ENCODE measurements around the gene CDADC1.
A peak's percentile ranks its signal among the peaks of the same experiment; 100 is the strongest.

CDADC1 gene

DNA sequence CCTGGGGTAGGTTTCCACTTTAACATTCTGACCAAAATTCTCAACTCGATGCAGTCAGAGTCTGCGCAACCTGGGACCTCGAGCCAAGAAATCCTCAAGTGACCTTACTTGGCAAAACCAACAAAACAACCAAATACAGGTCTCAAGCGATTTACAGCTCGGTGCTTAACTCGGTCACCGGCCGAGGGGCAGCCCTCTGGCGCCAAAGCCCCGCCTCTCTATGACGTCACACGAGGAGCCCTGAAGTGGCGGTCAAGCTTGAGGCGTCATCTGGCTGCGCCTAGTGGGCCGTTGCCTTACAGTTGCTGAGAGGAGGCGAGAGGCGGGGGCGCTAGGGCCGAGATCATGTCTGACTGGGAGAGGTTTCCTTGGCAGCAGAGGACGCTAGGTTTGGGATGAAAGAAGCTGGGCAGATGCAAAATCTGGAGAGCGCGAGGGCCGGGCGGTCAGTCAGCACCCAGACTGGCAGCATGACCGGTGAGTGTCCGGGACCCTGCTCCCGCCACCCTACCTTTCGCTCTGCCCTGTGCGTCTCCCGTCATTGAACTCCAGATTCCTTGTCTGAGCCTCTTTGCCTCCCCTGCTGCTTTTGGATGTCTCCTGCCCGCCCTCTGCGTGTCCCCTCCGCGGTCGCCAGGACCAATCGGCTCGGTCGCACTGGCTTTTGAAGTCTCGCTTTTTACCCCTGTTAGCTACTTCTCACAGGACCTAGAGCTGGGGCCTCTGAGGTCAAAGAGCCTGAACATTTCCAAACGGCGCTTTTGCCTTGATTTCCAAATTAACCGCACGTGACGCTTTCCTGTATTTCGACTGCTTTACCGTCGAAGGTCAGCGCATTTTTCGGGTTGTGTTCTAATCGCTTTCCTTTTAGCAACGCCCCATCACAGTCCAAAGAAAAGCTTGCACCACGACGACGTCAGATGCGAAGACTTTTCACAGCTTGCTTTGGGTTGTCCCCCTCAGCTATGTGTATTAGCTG, at the start of gene CDADC1:
TSS of gene CDADC1 (plus strand) at position 283 of the 979 bp plus-strand sequence. CDS start at position 396, 113 bp downstream.
- peak; percentile 95 for FAIRE-seq

DNA sequence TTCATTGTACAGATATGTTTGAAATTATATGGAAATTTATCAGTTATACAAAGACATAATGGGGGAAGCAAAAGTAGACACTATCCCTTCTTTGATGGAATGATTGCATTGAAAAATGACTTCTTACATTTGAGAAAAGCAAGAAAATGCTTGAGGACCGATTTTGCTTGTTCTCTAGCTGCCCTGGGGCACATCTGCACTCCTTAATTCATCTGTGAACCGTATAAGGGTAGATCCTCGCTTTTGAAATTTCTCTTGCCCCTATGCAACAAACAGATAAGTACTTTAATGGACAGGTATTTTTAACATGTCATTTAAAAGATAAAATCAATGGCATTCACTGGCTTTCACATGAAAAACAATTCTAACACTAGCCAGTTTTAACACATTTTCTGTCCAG, 41.1 kb upstream of the CDADC1 start:
- FAIRE-seq = no peak

DNA sequence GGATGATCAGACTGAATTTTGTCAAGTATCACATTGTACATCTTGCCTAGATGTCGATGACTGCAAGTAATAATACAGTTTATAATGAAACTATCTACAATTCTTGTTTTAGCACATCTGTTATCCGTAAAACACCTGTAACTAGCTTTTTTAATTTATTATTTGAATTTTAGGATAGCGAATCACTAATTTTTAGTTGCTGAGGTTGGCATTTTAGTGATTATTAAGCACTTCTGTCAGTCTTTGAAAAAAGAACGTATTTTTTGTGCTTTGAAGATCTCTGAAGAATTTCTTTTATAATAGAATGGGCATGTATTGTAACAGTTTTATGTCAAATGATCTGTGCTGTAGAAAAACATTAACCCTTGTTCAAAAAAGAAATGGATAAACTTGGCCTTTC, 39.1 kb upstream of the CDADC1 start:
- FAIRE-seq = peak; percentile 43

DNA sequence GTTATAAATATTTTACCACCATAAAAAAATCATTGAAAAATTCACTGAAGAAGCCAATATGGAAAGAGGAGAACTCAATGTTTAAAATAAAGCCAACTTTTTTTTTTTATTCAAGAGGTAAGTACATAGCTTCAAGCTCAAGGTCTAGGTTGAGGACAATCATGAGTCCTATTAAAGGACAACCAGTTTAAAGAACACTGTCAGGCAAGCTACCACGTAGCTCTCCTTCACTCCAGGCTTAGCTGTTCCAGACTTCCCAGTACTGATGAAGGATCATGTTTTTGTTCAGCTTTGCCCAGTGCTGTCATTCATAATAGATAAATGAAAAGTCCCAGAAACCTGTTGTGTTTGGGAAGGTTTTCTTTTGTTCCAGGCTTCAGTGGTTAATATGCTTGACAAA, 37.6 kb upstream of the CDADC1 start:
- FAIRE-seq = no peak

DNA sequence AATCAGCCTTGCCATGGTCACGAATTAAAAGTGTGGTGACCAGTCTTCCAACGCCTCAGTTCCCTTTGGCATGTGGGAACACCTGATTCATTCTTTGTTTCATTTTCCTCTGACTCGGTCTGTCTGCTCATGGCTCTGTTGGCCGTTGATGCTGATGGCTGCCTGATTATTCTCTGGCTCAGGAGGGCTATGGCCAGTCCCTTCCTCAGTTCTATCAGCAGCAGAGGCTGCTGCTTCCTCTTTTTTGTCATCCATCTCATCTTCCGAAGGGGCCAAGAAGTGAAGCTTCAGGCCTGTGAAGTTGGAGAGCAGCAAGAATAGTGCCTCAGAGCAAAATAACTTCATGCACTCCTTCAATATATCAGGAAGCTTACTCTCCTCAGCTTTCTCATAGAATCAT, 37.1 kb upstream of the CDADC1 start:
- no peak for FAIRE-seq

DNA sequence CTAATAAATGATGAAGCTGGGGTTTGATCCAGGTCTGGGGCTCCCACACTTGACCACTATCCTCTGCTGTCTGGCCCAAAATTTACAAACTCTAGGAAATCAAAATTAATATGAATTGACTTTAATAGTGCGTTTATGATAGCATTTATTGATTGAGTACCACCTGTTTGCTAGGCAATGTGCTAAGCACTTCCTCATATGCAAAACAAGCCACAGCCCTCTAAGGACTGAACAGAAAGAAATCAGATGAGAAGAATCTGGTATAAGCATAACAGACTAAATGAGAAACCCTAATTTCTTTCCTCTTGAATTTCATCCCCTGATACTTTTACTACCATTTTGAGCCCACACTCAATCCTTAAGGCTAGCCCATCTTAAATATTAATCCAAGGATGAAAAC, 34.2 kb upstream of the CDADC1 start:
- no peak for FAIRE-seq

DNA sequence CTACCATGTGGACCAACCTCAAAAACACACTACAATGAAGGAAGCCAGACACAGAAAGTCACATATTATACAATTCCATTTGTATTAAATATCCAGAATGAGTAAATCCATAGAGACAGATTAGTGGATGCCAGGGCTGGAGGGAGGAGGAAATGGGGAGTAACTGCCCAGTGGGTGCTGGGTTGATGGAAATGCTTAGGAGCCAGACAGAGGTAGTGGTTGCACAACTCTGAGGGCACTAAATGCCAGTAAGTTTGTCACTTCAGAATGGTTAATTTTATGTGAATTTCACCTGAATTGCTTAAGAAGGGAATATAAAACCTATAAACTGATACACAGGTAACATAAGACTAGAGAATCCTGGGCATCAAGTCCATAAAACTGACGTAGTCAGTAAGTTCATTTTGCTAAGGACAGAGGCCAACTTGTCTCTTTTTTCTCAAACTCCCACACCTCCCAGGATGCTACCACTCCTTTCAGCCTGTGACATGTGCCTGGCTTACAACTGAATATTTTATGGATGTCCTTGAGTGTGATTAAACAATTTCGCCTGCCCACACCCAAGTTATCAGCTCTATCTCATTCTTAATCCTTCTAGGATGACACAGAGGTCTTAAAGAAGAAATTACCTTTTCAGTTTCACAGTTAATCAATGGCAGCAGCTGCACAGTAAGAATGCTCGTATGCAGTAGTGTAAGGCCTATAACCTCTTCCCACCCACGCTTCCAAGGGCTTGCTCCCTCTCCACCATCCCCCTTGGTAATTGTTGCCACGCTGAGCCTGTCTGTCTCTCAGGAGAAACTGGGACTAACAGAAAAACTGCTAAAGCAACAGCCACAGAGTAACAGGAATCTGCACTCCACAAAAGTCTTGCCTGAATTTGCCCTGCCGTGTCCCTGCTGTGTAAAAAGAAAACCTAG, 33.5 kb upstream of the CDADC1 start:
- no peak for FAIRE-seq

DNA sequence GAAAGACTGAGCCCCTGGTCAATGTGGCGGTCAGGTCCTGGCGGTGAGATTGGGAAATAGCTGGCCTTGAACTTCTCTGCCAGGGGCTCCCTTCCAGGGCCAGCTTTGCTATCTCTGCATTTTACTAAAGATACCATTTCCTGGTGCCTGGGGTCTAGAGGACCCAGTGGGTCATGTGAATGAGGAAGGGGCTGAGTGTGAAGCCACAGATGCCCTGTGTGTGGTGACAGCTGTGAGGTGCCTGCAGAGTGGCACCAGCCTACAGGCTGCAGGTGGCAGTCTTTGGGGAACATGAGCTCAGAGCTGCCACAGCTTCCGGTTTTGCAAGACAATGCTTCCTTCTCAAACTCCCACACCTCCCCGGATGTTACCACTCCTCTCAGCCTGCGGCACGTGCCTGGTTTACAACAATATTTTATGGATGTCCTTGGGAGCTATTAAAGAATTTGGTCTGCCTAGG, 32.8 kb upstream of the CDADC1 start:
- FAIRE-seq = no peak

DNA sequence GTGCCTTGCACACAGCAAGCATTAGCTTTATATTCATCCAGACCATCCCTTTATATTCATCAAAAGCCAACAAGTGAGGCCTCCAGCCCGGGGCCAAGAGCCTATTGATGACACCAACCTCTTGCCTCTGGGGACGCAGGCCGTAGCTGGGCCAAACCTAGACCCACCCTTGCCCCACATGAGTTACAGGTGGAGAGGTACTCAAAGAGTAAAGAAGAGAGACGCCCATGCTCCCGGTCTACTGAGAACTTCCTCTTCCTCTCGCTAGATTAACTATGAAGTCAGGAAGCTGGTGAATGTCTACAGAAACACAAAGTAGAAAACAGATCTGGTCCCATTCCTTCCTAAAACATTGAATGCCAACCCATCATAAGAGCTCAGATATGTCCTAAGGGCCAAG, 31.4 kb upstream of the CDADC1 start:
- no peak for FAIRE-seq

DNA sequence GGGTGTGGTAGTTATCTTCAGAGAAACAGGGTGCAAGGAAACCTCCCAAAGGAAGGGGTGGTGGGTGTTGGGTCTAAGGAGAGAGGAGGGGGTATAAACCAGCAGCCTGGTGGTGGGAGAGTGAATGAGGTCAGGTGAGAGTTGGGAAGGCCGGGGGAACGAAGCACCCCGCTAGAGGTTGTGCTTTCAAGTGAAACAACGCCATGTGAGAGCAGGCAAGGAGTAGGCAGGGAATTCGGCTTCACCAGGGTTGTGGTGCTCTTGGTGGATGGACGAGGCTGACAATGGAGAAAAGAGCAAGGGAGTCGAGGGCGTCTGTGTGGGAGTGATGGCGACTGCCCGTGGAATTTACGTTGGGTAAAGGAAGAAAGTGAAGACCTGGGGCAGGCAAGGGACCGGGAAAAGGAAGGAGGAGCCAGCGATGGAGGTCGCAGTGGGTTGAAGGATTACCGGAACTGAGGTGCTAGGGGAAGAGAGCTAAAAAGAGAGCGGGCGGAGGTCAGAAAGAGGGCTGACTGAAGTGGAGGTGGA, 29.7 kb upstream of the CDADC1 start:
- no peak for FAIRE-seq

DNA sequence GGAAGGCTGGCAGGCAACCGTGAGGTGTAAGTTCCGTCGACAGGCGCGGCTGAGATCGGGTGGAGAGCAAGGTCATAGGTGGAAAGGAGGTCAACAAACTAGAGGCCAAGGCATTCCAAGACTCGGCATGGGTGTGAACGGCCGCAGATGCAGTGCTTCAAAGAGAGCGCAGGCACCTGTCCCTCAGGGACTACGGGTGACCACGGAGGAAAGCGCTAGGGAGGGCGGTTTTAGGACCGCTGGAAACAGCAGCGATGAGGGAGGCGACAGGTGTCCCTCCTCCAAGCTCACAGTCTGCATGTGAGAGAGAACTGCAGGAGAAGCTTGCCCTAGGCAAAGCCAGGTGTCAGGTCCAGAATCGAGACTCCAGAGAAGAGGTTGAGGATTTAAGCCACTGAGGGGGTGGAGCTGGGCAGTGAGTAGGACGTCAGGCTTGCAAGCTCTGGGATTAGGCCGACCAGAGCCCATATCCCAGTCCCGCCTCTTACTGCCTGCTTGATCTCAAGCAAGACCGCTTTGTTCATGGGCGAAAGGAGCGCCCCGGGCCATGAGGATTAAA, 29.2 kb upstream of the CDADC1 start:
- no peak for FAIRE-seq

DNA sequence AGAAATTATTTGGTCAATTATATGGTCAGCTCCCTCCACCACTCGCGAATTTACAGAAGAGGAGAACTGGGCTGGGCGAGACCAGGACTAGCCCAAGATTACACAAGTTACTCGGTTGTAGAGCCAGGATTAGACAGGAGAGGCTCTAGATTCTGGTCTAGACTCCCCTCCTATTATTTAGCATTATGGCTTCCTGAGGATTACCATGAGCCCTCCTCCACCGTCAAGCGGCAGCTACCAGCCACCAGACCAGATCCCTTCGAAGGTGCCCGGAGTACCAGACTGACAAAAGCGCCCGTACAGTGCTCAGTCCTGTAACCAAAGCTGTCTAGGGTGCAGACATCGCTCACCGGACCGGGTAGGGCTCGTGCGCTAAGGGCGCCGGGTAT, 28.1 kb upstream of the CDADC1 start:
- no peak for FAIRE-seq

DNA sequence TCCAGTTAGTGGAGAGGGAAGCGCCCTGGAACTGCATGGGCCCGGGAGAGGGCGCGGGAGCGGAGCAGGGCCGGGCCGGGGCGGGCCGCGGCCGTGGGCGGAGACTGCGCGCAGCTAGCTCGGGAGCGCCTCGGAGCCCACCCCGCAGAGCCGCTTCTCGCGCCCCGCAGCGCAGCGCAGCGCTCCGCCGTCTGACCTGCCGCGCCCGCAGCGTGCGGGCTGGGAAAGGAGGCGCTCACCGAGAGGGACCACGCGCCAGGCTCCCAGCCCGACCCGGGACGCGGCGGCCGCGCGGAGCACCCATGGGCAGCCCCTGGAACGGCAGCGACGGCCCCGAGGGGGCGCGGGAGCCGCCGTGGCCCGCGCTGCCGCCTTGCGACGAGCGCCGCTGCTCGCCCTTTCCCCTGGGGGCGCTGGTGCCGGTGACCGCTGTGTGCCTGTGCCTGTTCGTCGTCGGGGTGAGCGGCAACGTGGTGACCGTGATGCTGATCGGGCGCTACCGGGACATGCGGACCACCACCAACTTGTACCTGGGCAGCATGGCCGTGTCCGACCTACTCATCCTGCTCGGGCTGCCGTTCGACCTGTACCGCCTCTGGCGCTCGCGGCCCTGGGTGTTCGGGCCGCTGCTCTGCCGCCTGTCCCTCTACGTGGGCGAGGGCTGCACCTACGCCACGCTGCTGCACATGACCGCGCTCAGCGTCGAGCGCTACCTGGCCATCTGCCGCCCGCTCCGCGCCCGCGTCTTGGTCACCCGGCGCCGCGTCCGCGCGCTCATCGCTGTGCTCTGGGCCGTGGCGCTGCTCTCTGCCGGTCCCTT, 27.5 kb upstream of the CDADC1 start, which contains the start of gene MLNR:
TSS of gene MLNR (plus strand) at position 303 of the 820 bp plus-strand sequence. CDS start at position 303, 0 bp downstream.
- no peak for FAIRE-seq

DNA sequence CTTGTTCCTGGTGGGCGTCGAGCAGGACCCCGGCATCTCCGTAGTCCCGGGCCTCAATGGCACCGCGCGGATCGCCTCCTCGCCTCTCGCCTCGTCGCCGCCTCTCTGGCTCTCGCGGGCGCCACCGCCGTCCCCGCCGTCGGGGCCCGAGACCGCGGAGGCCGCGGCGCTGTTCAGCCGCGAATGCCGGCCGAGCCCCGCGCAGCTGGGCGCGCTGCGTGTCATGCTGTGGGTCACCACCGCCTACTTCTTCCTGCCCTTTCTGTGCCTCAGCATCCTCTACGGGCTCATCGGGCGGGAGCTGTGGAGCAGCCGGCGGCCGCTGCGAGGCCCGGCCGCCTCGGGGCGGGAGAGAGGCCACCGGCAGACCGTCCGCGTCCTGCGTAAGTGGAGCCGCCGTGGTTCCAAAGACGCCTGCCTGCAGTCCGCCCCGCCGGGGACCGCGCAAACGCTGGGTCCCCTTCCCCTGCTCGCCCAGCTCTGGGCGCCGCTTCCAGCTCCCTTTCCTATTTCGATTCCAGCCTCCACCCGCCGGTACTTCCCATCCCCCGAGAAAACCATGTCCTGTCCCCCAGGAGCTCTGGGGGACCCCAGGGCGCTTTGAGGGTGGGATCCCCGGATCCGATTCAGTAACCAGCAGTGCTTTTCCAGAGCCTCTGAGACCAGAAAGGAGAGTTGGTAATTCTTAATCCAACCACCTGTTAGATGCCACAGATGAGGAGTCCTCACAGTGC, 26.7 kb upstream of the CDADC1 start:
- FAIRE-seq = no peak

DNA sequence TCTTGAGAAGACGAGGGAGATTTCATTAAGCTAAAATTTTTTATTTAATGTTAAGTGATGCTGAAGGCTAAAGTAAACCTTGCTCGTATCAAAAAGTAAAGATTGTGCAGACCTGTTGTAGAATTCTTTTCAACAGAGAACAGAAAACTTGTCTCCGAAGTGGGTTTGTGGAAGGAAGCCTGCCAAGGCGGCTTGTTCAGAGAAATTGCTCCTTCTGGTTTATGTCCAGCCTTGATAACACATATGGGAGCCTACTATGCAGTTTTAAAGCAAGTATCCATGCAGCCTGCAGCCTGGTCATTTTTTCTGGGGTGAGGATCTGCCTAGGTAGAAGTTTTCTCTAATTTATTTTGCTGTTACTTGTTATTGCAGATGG, 26.1 kb upstream of the CDADC1 start:
- no peak for FAIRE-seq

DNA sequence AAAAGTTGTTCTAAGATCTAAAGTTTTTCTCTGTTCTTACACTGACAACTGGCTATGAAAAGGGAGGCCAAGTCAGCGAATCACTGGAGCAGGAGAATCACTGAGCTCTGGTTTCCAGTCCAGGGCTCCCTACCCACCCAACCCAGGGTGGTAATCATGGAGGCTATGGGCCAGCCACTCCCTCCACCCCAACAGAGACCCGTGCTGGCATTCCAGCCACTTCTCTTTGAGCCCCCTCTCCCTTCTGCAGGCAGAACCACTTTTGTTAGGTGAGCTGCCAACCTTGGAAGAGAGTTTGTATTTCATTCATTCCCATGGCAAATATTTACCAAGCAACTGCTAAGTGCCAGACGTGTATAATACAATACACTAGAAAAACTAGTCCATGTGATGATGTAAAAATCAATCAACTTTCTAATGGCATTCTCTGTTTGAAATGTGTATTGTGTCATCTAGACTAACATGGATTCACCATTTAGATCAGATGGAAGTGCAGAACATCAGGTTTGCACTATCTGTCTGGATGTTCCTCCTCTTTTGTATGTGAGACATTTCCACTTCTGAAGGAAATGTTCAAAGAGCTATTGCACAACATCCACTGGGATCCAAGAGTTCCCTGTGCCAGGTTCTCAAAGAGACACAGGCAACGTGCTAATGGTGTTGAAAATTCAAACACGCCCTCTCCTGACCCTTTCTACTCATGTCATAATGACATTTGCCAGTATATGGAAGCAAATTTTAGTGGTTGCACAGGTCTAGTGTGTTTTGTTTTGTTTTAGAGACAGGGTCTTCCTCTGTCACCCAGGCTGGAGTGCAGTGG, 22.3 kb upstream of the CDADC1 start:
- FAIRE-seq = no peak

DNA sequence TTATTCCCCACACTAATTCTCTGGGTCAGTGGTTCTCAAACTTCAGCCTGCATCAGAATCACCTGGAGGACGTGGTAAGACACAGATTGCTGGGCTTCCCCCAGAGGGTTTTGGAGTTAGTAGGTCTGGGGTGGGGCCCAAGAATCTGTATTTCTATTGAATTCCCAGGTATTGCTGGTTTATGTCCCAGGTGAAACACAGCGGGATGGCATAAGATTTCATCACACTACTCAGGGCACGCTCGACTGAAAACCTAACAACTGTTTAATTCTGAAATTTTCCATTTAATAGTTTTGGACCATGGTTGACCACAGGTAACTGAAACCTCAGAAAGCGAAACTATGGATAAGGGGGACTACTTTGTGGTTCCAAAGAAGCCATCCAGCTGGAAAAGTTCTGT, 21.1 kb upstream of the CDADC1 start:
- FAIRE-seq = no peak

DNA sequence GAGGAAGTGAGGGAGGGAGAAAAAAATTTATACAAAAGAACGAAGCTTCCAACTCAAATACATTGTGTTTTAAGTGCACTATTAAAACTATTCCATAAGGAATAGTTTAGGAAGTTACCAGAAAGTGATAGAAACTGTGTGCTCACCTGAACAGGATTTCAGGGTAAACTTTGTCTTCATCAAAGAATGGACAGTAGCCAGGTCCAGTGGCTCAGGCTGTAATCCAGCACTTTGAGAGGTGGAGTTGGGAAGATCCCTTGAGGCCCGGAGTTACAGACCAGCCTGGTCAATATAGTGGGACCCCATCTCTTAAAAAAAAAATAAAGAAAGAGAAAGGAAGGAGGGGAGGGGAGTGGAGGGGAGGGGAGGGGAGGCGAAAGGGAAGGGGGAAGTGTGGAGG, 13.0 kb upstream of the CDADC1 start:
- no peak for FAIRE-seq

DNA sequence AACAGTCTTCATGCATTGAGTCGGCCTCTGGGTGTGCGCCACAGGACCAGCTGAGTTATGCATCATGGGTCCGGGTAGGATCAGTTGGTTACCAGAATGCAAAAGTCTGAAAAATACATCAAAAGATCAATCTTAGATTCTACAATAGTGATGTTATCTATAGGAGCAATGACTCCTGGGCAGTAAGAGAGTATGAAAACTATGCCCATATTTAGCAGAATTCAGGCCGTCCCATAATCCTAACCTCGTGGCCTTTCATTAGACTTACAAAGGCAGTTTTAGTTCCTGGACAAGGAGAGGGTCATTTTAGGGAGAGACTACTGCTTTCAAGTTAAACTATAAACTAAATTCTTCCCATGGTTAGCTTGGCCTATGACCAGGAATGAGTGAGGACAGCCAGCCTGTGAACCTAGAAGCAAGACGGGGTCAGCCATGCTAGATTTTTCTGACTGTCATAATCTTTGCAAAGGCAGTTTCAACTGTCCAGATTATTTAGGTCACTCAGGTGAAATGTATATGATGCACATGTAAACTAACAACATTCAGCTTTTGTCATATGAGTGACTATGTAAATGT, 11.8 kb upstream of the CDADC1 start:
- FAIRE-seq = no peak

DNA sequence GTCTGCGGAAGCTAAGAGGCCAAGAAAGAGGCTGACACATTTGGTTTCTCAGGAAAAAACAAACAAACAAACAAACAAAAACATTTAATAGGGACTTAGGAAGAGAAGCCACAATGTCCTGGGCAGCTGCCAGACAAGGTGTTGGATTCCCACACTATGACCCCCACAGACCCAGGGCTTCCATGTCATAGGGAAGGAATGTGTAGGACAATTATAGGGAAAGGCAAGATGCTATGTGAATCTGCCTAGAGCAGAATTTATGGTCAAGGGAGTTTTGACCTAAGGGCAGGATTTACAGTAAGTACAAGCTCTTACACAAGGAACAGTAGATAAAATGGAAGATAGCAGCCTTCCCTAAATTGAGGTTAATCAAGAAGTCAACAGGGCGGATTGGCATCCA, 9.1 kb upstream of the CDADC1 start:
- no peak for FAIRE-seq
